Measurements from ENCODE around the gene SAT1. TPM values are rescaled to one million over a fixed set of nuclear protein-coding genes. Genes with fewer than 3 reads are reported as not detected.
"Not testable (repeated sequence)": the region's sequence is repeated elsewhere in the genome, so short reads cannot be mapped to it uniquely, and the experiment has no call there.

SAT1 gene
- total and polyA plus RNA-seq, 4 donors: 269 to 481 (median 393) TPM

- intact Hi-C loops (cut with DNase I): no loop called here
- no peaks in the 10 kb centered on the region for H3K9me3 ChIP-seq (ENCODE audit: control insufficient read depth, low read length)
- no peaks in the 10 kb centered on the region for H3K4me1 ChIP-seq (ENCODE audit: control insufficient read depth in 1 of 2, insufficient read depth in 2 of 2, low read length in 2 of 2)
- 62 to 71% methylated on average over 28 of the region's 28 CpGs for WGBS, 2 donors
- H3K27me3 ChIP-seq (ENCODE audit: control insufficient read depth in 1 of 2, insufficient read depth in 2 of 2, low read length in 1 of 2): no peaks in the 10 kb centered on the region
- DNase-seq (no peak), ATAC-seq (ENCODE audit: low FRiP score) (no peak)
- no peak overlapping the region for H3K27ac ChIP-seq (ENCODE audit: low read depth in 1 of 2, low read length in 2 of 2)
- no peaks in the 10 kb centered on the region for H3K36me3 ChIP-seq (ENCODE audit: control insufficient read depth in 1 of 2, insufficient read depth in 2 of 2, low read length in 1 of 2)
- H3K4me3 ChIP-seq (ENCODE audit: low read length in 2 of 2): no peak overlapping the region
Observed at GRCh38 chrX:23766650-23767551, 16.1 kb upstream of the SAT1 start.

GRCh38 chrX:23770142-23770541 lies 12.8 kb upstream of the SAT1 start:
- Histone ChIP-seq H3K27me3 (ENCODE audit: control insufficient read depth in 1 of 2, insufficient read depth in 2 of 2, low read length in 1 of 2) (no peaks in the 10 kb centered on the region), H3K4me1 (ENCODE audit: control insufficient read depth in 1 of 2, insufficient read depth in 2 of 2, low read length in 2 of 2) (no peaks in the 10 kb centered on the region), H3K27ac (ENCODE audit: low read depth in 1 of 2, low read length in 2 of 2) (no peak overlapping the region), H3K4me3 (ENCODE audit: low read length in 2 of 2) (no peak overlapping the region), H3K9me3 (ENCODE audit: control insufficient read depth, low read length) (no peaks in the 10 kb centered on the region), H3K36me3 (ENCODE audit: control insufficient read depth in 1 of 2, insufficient read depth in 2 of 2, low read length in 1 of 2) (no peaks in the 10 kb centered on the region)
- WGBS, 2 donors: 88 to 90% methylated on average over 2 of the region's 2 CpGs
- DNase-seq (no peak), ATAC-seq (ENCODE audit: low FRiP score) (no peak)
- intact Hi-C loops (cut with DNase I): no loop called here

GRCh38 chrX:23771086-23771485 lies 11.9 kb upstream of the SAT1 start:
- intact Hi-C loops (cut with DNase I); H3K4me1 ChIP-seq (ENCODE audit: control insufficient read depth in 1 of 2, insufficient read depth in 2 of 2, low read length in 2 of 2): not testable (repeated sequence)
- WGBS, 2 donors: 80 to 83% methylated on average over 7 of the region's 7 CpGs

GRCh38 chrX:23773601-23774175 lies 9.3 kb upstream of the SAT1 start:
- no peaks in the 10 kb centered on the region for H3K4me1 ChIP-seq (ENCODE audit: control insufficient read depth in 1 of 2, insufficient read depth in 2 of 2, low read length in 2 of 2)
- H3K27me3 ChIP-seq (ENCODE audit: control insufficient read depth in 1 of 2, insufficient read depth in 2 of 2, low read length in 1 of 2): no peaks in the 10 kb centered on the region
- H3K27ac ChIP-seq (ENCODE audit: low read depth in 1 of 2, low read length in 2 of 2): no peak overlapping the region
- no peaks in the 10 kb centered on the region for H3K36me3 ChIP-seq (ENCODE audit: control insufficient read depth in 1 of 2, insufficient read depth in 2 of 2, low read length in 1 of 2)
- ATAC-seq (ENCODE audit: low FRiP score) (no peak), DNase-seq (no peak)
- H3K9me3 ChIP-seq (ENCODE audit: control insufficient read depth, low read length): no peaks in the 10 kb centered on the region
- 79 to 82% methylated on average over 3 of the region's 3 CpGs for WGBS, 2 donors
- intact Hi-C loops (cut with DNase I): no loop called here
- H3K4me3 ChIP-seq (ENCODE audit: low read length in 2 of 2): no peak overlapping the region

More at GRCh38 chrX:23771086-23771485, 11.9 kb upstream of the SAT1 start:
- not testable (repeated sequence) for H3K36me3 ChIP-seq (ENCODE audit: control insufficient read depth in 1 of 2, insufficient read depth in 2 of 2, low read length in 1 of 2); H3K27me3 ChIP-seq (ENCODE audit: control insufficient read depth in 1 of 2, insufficient read depth in 2 of 2, low read length in 1 of 2); ATAC-seq (ENCODE audit: low FRiP score); H3K9me3 ChIP-seq (ENCODE audit: control insufficient read depth, low read length); H3K27ac ChIP-seq (ENCODE audit: low read depth in 1 of 2, low read length in 2 of 2); DNase-seq; H3K4me3 ChIP-seq (ENCODE audit: low read length in 2 of 2)

- no peak overlapping the region for H3K4me3 ChIP-seq (ENCODE audit: low read length in 2 of 2)
- 79 to 98% methylated on average over 3 of the region's 3 CpGs for WGBS, 2 donors
- no peaks in the 10 kb centered on the region for H3K36me3 ChIP-seq (ENCODE audit: control insufficient read depth in 1 of 2, insufficient read depth in 2 of 2, low read length in 1 of 2)
- DNase-seq (no peak), ATAC-seq (ENCODE audit: low FRiP score) (no peak)
- H3K27me3 ChIP-seq (ENCODE audit: control insufficient read depth in 1 of 2, insufficient read depth in 2 of 2, low read length in 1 of 2): no peaks in the 10 kb centered on the region
- H3K9me3 ChIP-seq (ENCODE audit: control insufficient read depth, low read length): no peaks in the 10 kb centered on the region
- H3K27ac ChIP-seq (ENCODE audit: low read depth in 1 of 2, low read length in 2 of 2): no peak overlapping the region
- intact Hi-C loops (cut with DNase I): no loop called here
- no peaks in the 10 kb centered on the region for H3K4me1 ChIP-seq (ENCODE audit: control insufficient read depth in 1 of 2, insufficient read depth in 2 of 2, low read length in 2 of 2)
Observed at GRCh38 chrX:23776363-23776762, 6.6 kb upstream of the SAT1 start.

GRCh38 chrX:23779025-23779424 lies 3.9 kb upstream of the SAT1 start:
- ATAC-seq (ENCODE audit: low FRiP score) (no peak), DNase-seq (no peak)
- WGBS, 2 donors: 59 to 70% methylated on average over 4 of the region's 4 CpGs
- intact Hi-C loops (cut with DNase I): no loop called here
- Histone ChIP-seq H3K27me3 (ENCODE audit: control insufficient read depth in 1 of 2, insufficient read depth in 2 of 2, low read length in 1 of 2) (no peaks in the 10 kb centered on the region), H3K4me1 (ENCODE audit: control insufficient read depth in 1 of 2, insufficient read depth in 2 of 2, low read length in 2 of 2) (no peaks in the 10 kb centered on the region), H3K36me3 (ENCODE audit: control insufficient read depth in 1 of 2, insufficient read depth in 2 of 2, low read length in 1 of 2) (no peaks in the 10 kb centered on the region), H3K27ac (ENCODE audit: low read depth in 1 of 2, low read length in 2 of 2) (no peak overlapping the region), H3K9me3 (ENCODE audit: control insufficient read depth, low read length) (no peaks in the 10 kb centered on the region), H3K4me3 (ENCODE audit: low read length in 2 of 2) (no peak overlapping the region)

- Histone ChIP-seq H3K27ac (ENCODE audit: low read depth in 1 of 2, low read length in 2 of 2) (peak overlapping the region in 1 of 2 donors; percentile 45), H3K27me3 (ENCODE audit: control insufficient read depth in 1 of 2, insufficient read depth in 2 of 2, low read length in 1 of 2) (no peaks in the 10 kb centered on the region), H3K4me1 (ENCODE audit: control insufficient read depth in 1 of 2, insufficient read depth in 2 of 2, low read length in 2 of 2) (no peaks in the 10 kb centered on the region), H3K9me3 (ENCODE audit: control insufficient read depth, low read length) (no peaks in the 10 kb centered on the region), H3K4me3 (ENCODE audit: low read length in 2 of 2) (no peak overlapping the region), H3K36me3 (ENCODE audit: control insufficient read depth in 1 of 2, insufficient read depth in 2 of 2, low read length in 1 of 2) (no peaks in the 10 kb centered on the region)
- 15 to 32% methylated on average over 6 of the region's 6 CpGs for WGBS, 2 donors
- intact Hi-C loops (cut with DNase I): loop anchor here (2.0 to 10.0 kb wide), 5 partner anchors 20 to 120 kb away; partner anchors contain the start of gene ACOT9 (in 1 of the 2)
- DNase-seq (no peak), ATAC-seq (ENCODE audit: low FRiP score) (no peak)
Observed at GRCh38 chrX:23782455-23782854, 518 bp upstream of the SAT1 start.

GRCh38 chrX:23783589-23784469 lies 856 bp downstream of the SAT1 start:
- intact Hi-C loops (cut with DNase I): loop anchor here (2.0 to 10.0 kb wide), 5 partner anchors 19 to 119 kb away; partner anchors contain the start of gene ACOT9 (in 1 of the 2)
- H3K4me3 ChIP-seq (ENCODE audit: low read length in 2 of 2): peak overlapping the region; percentile 78 to 95
- H3K9me3 ChIP-seq (ENCODE audit: control insufficient read depth, low read length): no peaks in the 10 kb centered on the region
- H3K27ac ChIP-seq (ENCODE audit: low read depth in 1 of 2, low read length in 2 of 2): peak overlapping the region; percentile 7 to 66
- WGBS, 2 donors: 14 to 45% methylated on average over 21 of the region's 21 CpGs
- H3K4me1 ChIP-seq (ENCODE audit: control insufficient read depth in 1 of 2, insufficient read depth in 2 of 2, low read length in 2 of 2): no peaks in the 10 kb centered on the region
- DNase-seq: peak in 1 of 2 donors; percentile 47
- no peaks in the 10 kb centered on the region for H3K36me3 ChIP-seq (ENCODE audit: control insufficient read depth in 1 of 2, insufficient read depth in 2 of 2, low read length in 1 of 2)
- no peaks in the 10 kb centered on the region for H3K27me3 ChIP-seq (ENCODE audit: control insufficient read depth in 1 of 2, insufficient read depth in 2 of 2, low read length in 1 of 2)
- no peak for ATAC-seq (ENCODE audit: low FRiP score)
